Measurements from ENCODE around the gene BCL2. TPM values are rescaled to one million over a fixed set of nuclear protein-coding genes. Genes with fewer than 3 reads are reported as not detected.

BCL2 gene
- total and polyA plus RNA-seq, 9 of the 15 experiments (the other 6 are each of a cell fraction or from before 2014, with no cell fraction given): 0.10 to 1.1 (median 0.65) TPM

DNA sequence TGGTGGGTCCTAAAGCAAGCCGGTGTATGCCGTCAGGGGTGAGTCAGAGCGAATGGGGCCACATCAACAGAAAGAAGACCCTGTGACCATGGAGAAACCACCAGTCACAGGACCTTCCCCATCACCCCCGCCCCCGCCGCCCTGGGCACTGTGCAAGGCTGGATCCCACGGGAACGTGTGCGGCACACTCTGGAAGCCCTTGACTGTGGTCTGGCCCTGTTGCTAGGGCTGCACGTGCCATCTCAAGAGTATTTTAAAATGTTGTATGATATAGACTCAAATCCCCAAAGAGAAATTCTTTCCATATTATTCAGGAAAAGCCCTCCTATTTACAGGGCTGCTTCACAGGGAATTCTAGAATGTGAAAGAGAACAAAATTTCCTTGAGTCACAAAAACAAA lies 174.8 kb downstream of the BCL2 start (continued):
- no peak for TF ChIP-seq POLR2B (IDR thresholded peaks at IDR 0.05; ENCODE audit: low read depth, partially characterized antibody)
- TF ChIP-seq, protein P1, sequence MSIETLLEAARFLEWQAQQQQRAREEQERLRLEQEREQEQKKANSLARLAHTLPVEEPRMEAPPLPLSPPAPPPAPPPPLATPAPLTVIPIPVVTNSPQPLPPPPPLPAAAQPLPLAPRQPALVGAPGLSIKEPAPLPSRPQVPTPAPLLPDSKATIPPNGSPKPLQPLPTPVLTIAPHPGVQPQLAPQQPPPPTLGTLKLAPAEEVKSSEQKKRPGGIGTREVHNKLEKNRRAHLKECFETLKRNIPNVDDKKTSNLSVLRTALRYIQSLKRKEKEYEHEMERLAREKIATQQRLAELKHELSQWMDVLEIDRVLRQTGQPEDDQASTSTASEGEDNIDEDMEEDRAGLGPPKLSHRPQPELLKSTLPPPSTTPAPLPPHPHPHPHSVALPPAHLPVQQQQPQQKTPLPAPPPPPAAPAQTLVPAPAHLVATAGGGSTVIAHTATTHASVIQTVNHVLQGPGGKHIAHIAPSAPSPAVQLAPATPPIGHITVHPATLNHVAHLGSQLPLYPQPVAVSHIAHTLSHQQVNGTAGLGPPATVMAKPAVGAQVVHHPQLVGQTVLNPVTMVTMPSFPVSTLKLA (conservative IDR thresholded peaks at IDR 0.05): no peak

DNA sequence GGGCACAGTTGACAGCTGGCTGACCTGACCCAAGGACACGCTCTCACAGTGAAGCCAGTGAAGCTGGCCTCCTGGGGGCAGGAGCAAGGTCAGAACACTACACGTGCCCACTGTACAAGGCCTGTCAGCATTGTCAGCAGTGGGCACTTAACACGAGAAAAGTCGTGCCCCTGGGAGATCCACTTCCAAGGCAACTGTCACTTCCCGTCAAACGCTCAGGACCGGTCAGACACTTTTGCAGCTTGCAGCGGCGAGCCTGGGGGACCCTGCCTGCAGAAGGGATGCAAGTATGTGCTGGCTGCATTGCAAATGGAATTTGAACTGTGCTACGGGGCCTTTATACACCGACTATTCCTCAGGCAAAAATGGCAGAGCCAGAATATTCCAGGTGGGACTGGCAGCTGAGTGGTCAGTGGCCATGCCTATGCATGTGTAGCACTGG lies 176.2 kb downstream of the BCL2 start:
- intact Hi-C loops (cut with micrococcal nuclease) (no loop called here), in situ Hi-C loops (cut with MboI) (no loop called here)
- Histone ChIP-seq H3K4me1 (replicated peaks in 1 of 2; ENCODE audit: control insufficient read depth in 2 of 2, insufficient read depth in 2 of 2, low read length in 2 of 2) (no peaks in the 10 kb centered on the region), H3K27me3 (ENCODE audit: control insufficient read depth in 2 of 2, insufficient read depth in 2 of 2, low read length in 2 of 2) (peaks cover 12 to 41% of the 10 kb centered on the region in 2 experiments; a peak in 3 of 5 replicates), H3K4me2 (ENCODE audit: insufficient read depth, low read length) (no peak overlapping the region), H4K20me1 (replicated peaks; ENCODE audit: control insufficient read depth, insufficient read depth, low read length) (no peaks in the 10 kb centered on the region), H3K9me1 (ENCODE audit: control insufficient read depth, insufficient read depth, low read length) (no peaks in the 10 kb centered on the region), H3K4me3 (no peak overlapping the region), H3K27ac (ENCODE audit: extremely low read depth, low read depth, low read length) (no peak overlapping the region), H3K9ac (ENCODE audit: insufficient read depth in 1 of 2, low read depth in 2 of 2, low read length in 2 of 2) (no peak overlapping the region), H3K36me3 (ENCODE audit: control insufficient read depth, insufficient read depth, low read length) (no peaks in the 10 kb centered on the region), H2AFZ (ENCODE audit: low read depth, low read length) (no peak overlapping the region), H3K79me2 (ENCODE audit: control insufficient read depth, insufficient read depth, low read length) (no peaks in the 10 kb centered on the region), H3K9me3 (replicated peaks; ENCODE audit: control insufficient read depth, insufficient read depth, low read depth, low read length) (no peaks in the 10 kb centered on the region)
- ATAC-seq (no peak), FAIRE-seq (no peak), DNase-seq (ENCODE audit: extremely low read depth in 1 of 4, low spot score in 3 of 4) (no peak)
- CTCF ChIA-PET (ENCODE audit: low intra/inter-chr PET ratio): no interaction called here
- TF ChIP-seq MTA1 (IDR thresholded peaks at IDR 0.05; ENCODE audit: borderline replicate concordance) (no peak), CBX8 (IDR thresholded peaks at IDR 0.05; ENCODE audit: borderline replicate concordance, extremely low read depth, low read depth, low read length, poor library complexity, severe bottlenecking) (no peak)
- 0% methylated on average over 9 of the region's 11 CpGs for WGBS (ENCODE audit: insufficient coverage, low coverage, missing lambda C conversion rate)
- BruUV-seq (replicated peaks): no TSS peak
- POLR2A ChIA-PET: no interaction called here

Measured in K562 (cell line).